GM12874 (cell line): ENCODE data around the gene NSG1.

Source experiments
- CTCF ChIP-seq: IDR thresholded peaks from 2 replicates; pipeline ENCODE4 v1.5.1; 2011; ENCODE audit warnings: low read depth, mild to moderate bottlenecking, control low read depth, low read length, moderate library complexity; ENCODE audit not compliant: insufficient read depth

The NSG1 gene

GRCh38 chr4:4437798-4438470, 51.0 kb downstream of the NSG1 start:
- no peak for TF ChIP-seq CTCF

GRCh38 chr4:4438891-4439290, 52.0 kb downstream of the NSG1 start:
- TF ChIP-seq CTCF = no peak

GRCh38 chr4:4439782-4440181, 52.9 kb downstream of the NSG1 start:
- TF ChIP-seq CTCF = no peak

- TF ChIP-seq CTCF = no peak
Observed at GRCh38 chr4:4440333-4441061, 53.6 kb downstream of the NSG1 start.

- no peak for TF ChIP-seq CTCF
Observed at GRCh38 chr4:4443821-4444220, 56.9 kb downstream of the NSG1 start.

- TF ChIP-seq CTCF = no peak
Observed at GRCh38 chr4:4446434-4446833, 59.5 kb downstream of the NSG1 start.

- TF ChIP-seq CTCF = no peak
Observed at GRCh38 chr4:4455210-4455865, 68.4 kb downstream of the NSG1 start.
